Keratinocyte (primary cell): ENCODE measurements around the gene SRRD.

Experiments
- EZH2 ChIP-seq: IDR thresholded peaks from one replicate; pipeline ENCODE4 v1.6.1; 2012; ENCODE audit warnings: inconsistent platforms, mild to moderate bottlenecking, low read length, moderate library complexity
- TF ChIP-seq, protein P1 (sequence below), 3 experiments: IDR thresholded peaks in 1 of 3; conservative IDR thresholded peaks in 1 of 3; optimal IDR thresholded peaks in 1 of 3; 2 replicates in 2 of 3; 3 replicates in 1 of 3; pipeline versions ENCODE3 to v1.5.1; 2011; ENCODE audit warnings: low read length in 3 of 3, mild to moderate bottlenecking in 3 of 3, moderate library complexity in 2 of 3, control low read depth in 1 of 3, inconsistent platforms in 1 of 3; ENCODE audit not compliant: insufficient read depth in 2 of 3; ENCODE audit errors: extremely low read depth in 1 of 3

- TF ChIP-seq, protein P1, sequence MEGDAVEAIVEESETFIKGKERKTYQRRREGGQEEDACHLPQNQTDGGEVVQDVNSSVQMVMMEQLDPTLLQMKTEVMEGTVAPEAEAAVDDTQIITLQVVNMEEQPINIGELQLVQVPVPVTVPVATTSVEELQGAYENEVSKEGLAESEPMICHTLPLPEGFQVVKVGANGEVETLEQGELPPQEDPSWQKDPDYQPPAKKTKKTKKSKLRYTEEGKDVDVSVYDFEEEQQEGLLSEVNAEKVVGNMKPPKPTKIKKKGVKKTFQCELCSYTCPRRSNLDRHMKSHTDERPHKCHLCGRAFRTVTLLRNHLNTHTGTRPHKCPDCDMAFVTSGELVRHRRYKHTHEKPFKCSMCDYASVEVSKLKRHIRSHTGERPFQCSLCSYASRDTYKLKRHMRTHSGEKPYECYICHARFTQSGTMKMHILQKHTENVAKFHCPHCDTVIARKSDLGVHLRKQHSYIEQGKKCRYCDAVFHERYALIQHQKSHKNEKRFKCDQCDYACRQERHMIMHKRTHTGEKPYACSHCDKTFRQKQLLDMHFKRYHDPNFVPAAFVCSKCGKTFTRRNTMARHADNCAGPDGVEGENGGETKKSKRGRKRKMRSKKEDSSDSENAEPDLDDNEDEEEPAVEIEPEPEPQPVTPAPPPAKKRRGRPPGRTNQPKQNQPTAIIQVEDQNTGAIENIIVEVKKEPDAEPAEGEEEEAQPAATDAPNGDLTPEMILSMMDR (optimal IDR thresholded peaks at IDR 0.05 in 1 of 3, IDR thresholded peaks at IDR 0.05 in 1 of 3, conservative IDR thresholded peaks at IDR 0.05 in 1 of 3; ENCODE audit: extremely low read depth in 1 of 3, insufficient read depth in 2 of 3, low read length in 3 of 3) = no peak
- no peak for TF ChIP-seq EZH2
These were observed 30.9 kb downstream of the SRRD start for GRCh38 chr22:26514419-26515161.
